ENCODE results near the gene NR4A1. TPM values are rescaled to one million over a fixed set of nuclear protein-coding genes. Genes with fewer than 3 reads are reported as not detected.

The NR4A1 gene
- total and polyA plus RNA-seq, 2 of the 13 experiments (the other 11 are each of a cell fraction or from before 2014, with no cell fraction given), result 5.7 to 15.2 TPM

- TF ChIP-seq ZBTB26 (CRISPR knock-in tag; IDR thresholded peaks at IDR 0.05; ENCODE audit: borderline replicate concordance) (no peak), NONO (IDR thresholded peaks at IDR 0.05) (no peak), NONO (CRISPR knock-in tag; conservative IDR thresholded peaks at IDR 0.05) (peak; percentile 43; the same call in 1 of the 2 replicates), ZFY (CRISPR knock-in tag; IDR thresholded peaks at IDR 0.05) (peak; percentile 77), ZNF230 (CRISPR knock-in tag; IDR thresholded peaks at IDR 0.05) (0 out of 2 replicates have a peak, but pooled peaks have one; percentile 36), CREM (IDR thresholded peaks at IDR 0.05) (0 out of 2 replicates have a peak, but pooled peaks have one; percentile 32), CREM (CRISPR knock-in tag; IDR thresholded peaks at IDR 0.05) (no peak), ZNF460 (CRISPR knock-in tag; IDR thresholded peaks at IDR 0.05; ENCODE audit: borderline replicate concordance) (no peak), ZBTB38 (CRISPR knock-in tag; IDR thresholded peaks at IDR 0.05) (no peak), TCF7 (IDR thresholded peaks at IDR 0.05; ENCODE audit: low read depth) (0 out of 2 replicates have a peak, but pooled peaks have one; percentile 16), ZBTB7B (CRISPR knock-in tag; IDR thresholded peaks at IDR 0.05) (peak; percentile 80; the same call in 1 of the 2 replicates), HIVEP1 (CRISPR knock-in tag; IDR thresholded peaks at IDR 0.05) (peak; percentile 57; the same call in 1 of the 2 replicates), ARNTL (CRISPR knock-in tag; IDR thresholded peaks at IDR 0.05) (peak; percentile 57; the same call in 1 of the 2 replicates), DZIP1 (CRISPR knock-in tag; IDR thresholded peaks at IDR 0.05) (no peak), ZNF33A (CRISPR knock-in tag; IDR thresholded peaks at IDR 0.05; ENCODE audit: borderline replicate concordance) (no peak)
- TF ChIP-seq, protein P1, sequence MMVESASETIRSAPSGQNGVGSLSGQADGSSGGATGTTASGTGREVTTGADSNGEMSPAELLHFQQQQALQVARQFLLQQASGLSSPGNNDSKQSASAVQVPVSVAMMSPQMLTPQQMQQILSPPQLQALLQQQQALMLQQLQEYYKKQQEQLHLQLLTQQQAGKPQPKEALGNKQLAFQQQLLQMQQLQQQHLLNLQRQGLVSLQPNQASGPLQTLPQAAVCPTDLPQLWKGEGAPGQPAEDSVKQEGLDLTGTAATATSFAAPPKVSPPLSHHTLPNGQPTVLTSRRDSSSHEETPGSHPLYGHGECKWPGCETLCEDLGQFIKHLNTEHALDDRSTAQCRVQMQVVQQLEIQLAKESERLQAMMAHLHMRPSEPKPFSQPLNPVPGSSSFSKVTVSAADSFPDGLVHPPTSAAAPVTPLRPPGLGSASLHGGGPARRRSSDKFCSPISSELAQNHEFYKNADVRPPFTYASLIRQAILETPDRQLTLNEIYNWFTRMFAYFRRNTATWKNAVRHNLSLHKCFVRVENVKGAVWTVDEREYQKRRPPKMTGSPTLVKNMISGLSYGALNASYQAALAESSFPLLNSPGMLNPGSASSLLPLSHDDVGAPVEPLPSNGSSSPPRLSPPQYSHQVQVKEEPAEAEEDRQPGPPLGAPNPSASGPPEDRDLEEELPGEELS (CRISPR knock-in tag; IDR thresholded peaks at IDR 0.05), result peak; percentile 55
Observed at GRCh38 chr12:52061470-52062166, 10.4 kb downstream of the NR4A1 start (continued).

Data from HepG2 (cell line).